Activated gamma-delta T cell treated with Interleukin-2 at 50 U/mL for 16 hours (primary cell): ENCODE data around the gene UPK1A.

Experiments used
- DNase-seq: peaks from one replicate; pipeline ENCODE4 v3.0.0-alpha.2; 2020

The UPK1A gene

GRCh38 chr19:35693835-35694599, 27.7 kb downstream of the UPK1A start:
- peak; percentile 91 for DNase-seq

GRCh38 chr19:35695895-35696422, 29.6 kb downstream of the UPK1A start:
- no peak for DNase-seq

DNA sequence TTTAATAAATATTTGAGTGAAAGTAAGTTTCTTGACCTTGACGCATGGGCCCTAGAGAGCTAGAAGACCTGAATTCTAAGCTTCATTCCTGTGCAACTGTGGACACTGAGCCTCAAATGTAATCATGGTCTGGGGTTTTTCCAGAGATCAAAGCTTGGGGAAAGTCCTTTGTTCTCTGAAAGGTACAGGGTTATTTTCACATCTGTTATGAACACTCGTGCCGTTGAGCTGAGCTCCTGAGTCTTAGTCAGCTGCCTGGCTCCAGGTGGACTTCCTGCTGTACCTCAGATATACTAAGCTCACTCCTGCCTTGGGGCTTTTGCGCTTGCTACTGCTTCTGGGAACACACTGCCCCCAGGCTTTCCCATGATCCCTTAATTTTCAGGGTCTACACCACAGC, 30.5 kb downstream of the UPK1A start:
- no peak for DNase-seq

GRCh38 chr19:35702223-35703012, 36.1 kb downstream of the UPK1A start:
- peak; percentile 88 for DNase-seq

DNA sequence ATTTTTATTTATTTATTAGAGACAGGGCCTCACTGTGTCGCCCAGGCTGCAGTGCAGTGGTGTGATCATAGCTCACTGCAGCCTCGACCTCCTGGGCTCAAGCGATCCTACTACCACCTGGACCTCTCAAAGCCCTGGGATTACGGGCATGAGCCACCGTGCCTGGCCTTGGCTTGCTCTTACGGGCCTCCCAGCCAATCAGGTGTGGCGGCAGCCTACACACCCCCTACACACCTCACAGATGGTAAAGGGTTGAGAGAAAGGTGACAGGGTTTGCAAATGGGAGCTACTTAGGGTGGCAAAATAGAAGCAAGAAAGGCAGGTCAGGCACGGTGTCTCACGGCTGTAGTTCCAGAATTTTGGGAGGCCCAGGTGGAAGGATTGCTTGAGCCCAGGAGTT, 37.0 kb downstream of the UPK1A start:
- no peak for DNase-seq

- DNase-seq, result no peak
Measured at GRCh38 chr19:35704218-35704617, 37.9 kb downstream of the UPK1A start, which contains the start of gene ZBTB32. Gene ZBTB32, plus strand, starts transcription at chr19:35704558. Its CDS starts 10,069 bp downstream, at chr19:35714627.

DNA sequence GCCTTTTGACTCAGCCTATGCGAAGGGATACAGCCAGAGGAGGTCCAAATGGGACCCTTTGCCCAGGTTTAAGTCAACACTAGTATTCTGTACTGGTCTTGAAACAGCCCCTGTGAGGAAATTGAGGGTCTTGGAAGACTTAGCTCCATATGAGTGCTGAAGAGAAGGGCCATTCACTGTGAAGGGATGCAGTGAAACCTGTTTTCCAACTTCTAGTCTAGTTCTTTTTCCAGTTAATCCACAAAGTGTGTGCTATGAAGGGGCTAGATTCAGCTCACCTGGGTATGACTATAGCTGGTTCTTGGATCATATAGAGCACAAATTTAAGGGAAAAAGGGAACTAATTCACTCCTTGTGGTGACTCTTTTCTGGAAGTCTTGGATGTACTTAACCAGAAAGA, 42.1 kb downstream of the UPK1A start:
- DNase-seq, result no peak

- no peak for DNase-seq
Measured at GRCh38 chr19:35710784-35711723, 44.7 kb downstream of the UPK1A start.

DNA sequence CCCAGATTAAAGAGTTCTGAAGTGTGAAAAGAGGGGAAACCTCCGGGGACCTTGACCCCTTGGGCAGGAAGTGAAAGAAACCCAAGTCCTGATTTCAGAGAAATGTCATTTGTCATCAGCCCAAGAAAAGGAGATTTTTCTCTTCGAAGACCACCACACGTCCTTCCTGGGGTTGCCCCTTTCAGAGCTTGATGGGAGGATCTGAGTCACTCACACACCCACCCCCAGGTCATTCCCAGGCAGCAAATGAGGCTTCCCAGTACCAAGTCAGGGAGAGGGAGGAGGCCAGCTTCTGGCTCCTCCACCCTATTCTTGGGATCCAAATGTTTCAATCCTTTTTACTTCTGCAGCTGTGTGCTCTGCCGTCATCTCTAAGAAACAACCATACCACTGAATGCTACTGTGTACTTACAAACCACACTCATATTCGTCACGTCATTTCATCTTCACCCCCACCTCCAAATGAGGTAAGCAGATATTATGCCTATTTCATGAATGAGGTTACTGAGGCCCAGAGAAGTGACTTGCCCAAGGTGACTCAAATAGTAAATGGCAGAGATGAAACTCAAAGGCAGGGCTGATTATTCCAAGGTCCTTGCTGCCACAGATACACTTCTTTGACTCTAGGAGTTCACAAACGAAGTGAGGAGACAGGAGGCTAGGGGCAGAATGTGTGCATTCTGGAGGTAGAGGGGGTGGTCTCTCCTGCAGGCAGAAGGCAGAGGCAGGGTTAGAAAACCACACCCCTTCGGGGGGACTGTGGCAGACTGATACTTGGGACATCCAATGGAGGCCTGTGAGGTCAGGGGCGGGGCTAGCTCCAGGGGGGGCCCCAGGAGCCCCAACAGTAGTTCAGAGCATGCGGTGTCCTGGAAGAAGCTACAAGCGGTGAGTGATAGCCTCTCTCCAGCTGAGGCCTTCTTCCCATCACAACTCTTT, 46.5 kb downstream of the UPK1A start:
- no peak for DNase-seq

GRCh38 chr19:35713506-35713850, 47.2 kb downstream of the UPK1A start:
- DNase-seq, result no peak

GRCh38 chr19:35713904-35714495, 47.7 kb downstream of the UPK1A start:
- DNase-seq, result no peak

GRCh38 chr19:35714601-35715354, 48.5 kb downstream of the UPK1A start:
- no peak for DNase-seq

DNA sequence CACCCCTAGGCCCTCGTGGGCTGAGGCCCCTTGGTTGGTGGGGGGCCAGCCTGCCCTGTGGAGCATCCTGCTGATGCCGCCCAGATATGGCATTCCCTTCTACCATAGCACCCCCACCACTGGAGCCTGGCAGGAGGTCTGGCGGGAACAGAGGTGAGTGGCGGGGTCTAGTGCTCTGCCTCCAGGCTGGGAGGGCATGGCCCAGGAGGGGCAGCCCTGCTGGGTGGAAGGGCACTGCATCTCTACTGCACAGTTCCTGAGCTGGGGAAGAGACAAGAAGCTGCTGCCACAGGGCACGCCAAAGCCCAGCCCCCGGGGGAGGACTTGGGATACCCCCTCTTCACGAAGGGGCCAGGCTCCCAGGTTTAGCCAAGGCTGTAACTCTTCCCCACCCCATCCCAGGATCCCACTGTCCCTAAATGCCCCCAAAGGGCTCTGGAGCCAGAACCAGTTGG, 49.1 kb downstream of the UPK1A start:
- DNase-seq, result no peak

DNA sequence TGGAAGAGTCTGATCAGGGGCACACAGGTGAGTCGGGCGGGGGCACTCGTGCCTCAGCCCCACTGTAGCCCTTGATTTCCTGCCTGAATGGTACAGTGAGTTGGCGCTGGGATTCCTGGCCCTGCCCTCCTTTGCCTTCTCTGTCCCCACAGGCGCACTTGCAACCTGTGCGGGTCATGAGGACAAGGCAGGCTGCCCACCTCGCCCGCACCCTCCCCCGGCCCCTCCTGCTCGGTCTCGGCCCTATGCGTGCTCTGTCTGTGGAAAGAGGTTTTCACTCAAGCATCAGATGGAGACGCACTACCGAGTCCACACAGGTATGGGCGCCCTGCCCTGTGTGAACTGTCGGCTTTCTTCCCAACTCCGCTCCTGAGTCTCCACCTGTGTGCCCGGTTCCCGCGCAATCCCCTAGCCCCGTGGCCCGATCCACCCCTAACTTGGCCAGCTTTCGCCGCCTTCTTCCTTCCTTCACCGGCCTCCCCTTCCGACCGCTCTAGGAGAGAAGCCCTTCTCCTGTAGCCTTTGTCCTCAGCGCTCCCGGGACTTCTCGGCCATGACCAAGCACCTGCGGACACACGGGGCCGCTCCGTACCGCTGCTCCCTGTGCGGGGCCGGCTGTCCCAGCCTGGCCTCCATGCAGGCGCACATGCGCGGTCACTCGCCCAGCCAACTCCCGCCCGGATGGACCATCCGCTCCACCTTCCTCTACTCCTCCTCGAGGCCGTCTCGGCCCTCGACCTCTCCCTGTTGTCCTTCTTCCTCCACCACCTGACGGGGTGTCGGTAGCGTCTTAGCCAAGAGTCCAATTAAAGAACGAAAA, 49.9 kb downstream of the UPK1A start:
- no peak for DNase-seq

DNA sequence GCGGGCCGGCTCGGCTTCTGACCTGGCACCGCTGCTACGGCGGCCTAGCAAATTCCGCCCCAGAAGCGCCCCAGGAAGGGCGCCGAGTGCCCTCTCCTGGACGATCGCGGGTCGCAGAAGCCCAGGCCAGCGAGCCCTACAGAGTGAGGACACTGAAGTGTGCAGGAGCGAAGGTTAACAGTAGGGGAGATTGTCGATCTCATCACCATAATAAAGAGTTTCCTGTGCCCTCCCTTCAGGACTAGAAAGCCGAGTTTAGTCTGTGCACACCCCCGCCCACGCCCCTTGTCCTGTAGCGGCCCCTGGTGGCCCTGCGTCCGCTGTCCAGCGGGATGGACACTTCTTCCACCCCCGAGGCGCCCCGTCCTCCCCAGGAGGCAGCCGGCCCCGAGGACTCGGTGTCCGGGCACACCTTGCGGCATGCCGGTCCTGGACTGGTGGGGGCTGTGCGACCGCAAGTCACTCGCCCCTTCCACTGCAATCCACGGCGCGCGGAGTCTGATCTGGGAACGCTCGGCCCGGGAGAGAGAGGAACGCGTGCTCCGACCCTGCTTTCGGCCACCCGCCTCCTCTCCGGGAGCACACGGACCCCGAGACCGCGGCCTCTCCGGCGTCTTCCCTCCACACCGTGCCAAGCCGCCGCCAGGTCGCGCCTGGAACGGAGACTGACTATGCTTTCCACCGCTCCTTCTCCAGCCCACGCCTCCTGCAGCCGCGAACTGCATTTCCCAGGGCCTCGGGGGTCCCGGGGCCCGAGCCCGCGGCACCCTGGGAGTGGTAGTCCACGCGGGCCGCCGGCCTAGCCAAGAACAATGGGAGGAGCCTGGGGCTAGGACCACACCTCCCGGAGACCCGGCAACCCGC, 50.7 kb downstream of the UPK1A start:
- DNase-seq, result peak; percentile 96

GRCh38 chr19:35717665-35718344, 51.5 kb downstream of the UPK1A start, which contains the start of gene KMT2B:
Gene KMT2B, plus strand, starts transcription at chr19:35718003. Its CDS starts 16 bp downstream, at chr19:35718019.
- DNase-seq, result no peak

GRCh38 chr19:35718345-35719041, 52.2 kb downstream of the UPK1A start:
- DNase-seq, result peak; percentile 44
